HG02763 (cell line): ENCODE results near the gene PRLR.
"Not testable (repeated sequence)": the region's sequence is repeated elsewhere in the genome, so short reads cannot be mapped to it uniquely, and the experiment has no call there.

ENCODE experiments used
- ATAC-seq: cut with Tn5 transposase; IDR thresholded peaks from one replicate; pipeline ENCODE4 v1.9.1; 2021; ENCODE audit warnings: mild to moderate bottlenecking, moderate library complexity; ENCODE audit not compliant: unreplicated experiment

Gene PRLR

GRCh38 chr5:35045280-35045679 is 185.0 kb downstream of the PRLR start:
- no peak for ATAC-seq

GRCh38 chr5:35044649-35045048 is 185.6 kb downstream of the PRLR start:
- ATAC-seq = no peak

- no peak for ATAC-seq
Measured at GRCh38 chr5:35042781-35043180, 187.5 kb downstream of the PRLR start.

GRCh38 chr5:35041261-35041660 is 189.0 kb downstream of the PRLR start:
- ATAC-seq = no peak

- no peak for ATAC-seq
Measured at GRCh38 chr5:35038891-35039290, 191.4 kb downstream of the PRLR start.

GRCh38 chr5:35036536-35036935 is 193.8 kb downstream of the PRLR start:
- no peak for ATAC-seq

GRCh38 chr5:35035929-35036328 is 194.4 kb downstream of the PRLR start:
- not testable (repeated sequence) for ATAC-seq

GRCh38 chr5:35035271-35035670 is 195.0 kb downstream of the PRLR start:
- ATAC-seq = no peak

GRCh38 chr5:35032356-35032755 is 197.9 kb downstream of the PRLR start:
- ATAC-seq = no peak

- no peak for ATAC-seq
Measured at GRCh38 chr5:35031276-35031675, 199.0 kb downstream of the PRLR start.

- no peak for ATAC-seq
Measured at GRCh38 chr5:35030426-35031100, 199.7 kb downstream of the PRLR start.

- no peak for ATAC-seq
Measured at GRCh38 chr5:35029333-35029732, 201.0 kb downstream of the PRLR start.

- ATAC-seq = no peak
Measured at GRCh38 chr5:35026941-35027340, 203.3 kb downstream of the PRLR start.

GRCh38 chr5:35026280-35026840 is 203.9 kb downstream of the PRLR start:
- no peak for ATAC-seq

GRCh38 chr5:35024911-35025510 is 205.3 kb downstream of the PRLR start:
- no peak for ATAC-seq

- no peak for ATAC-seq
Measured at GRCh38 chr5:35023391-35024178, 206.7 kb downstream of the PRLR start.

GRCh38 chr5:35016174-35017051 is 213.9 kb downstream of the PRLR start:
- peak; percentile 63 for ATAC-seq

GRCh38 chr5:35015063-35015462 is 215.2 kb downstream of the PRLR start:
- ATAC-seq = no peak

- no peak for ATAC-seq
Measured at GRCh38 chr5:35012796-35013195, 217.5 kb downstream of the PRLR start.

- ATAC-seq = no peak
Measured at GRCh38 chr5:35012365-35012764, 217.9 kb downstream of the PRLR start.

- no peak for ATAC-seq
Measured at GRCh38 chr5:35010676-35011075, 219.6 kb downstream of the PRLR start.
